Activated CD8-positive, alpha-beta T cell treated with anti-CD3 and anti-CD28 coated beads, Interleukin-2, amount 10 ng/mL, durations not matched to agents 7 days and 5 days (primary cell): ENCODE measurements around the gene CACNB2. TPM values are rescaled to one million over a fixed set of nuclear protein-coding genes. Genes with fewer than 3 reads are reported as not detected.
"Not testable (repeated sequence)": the region's sequence is repeated elsewhere in the genome, so short reads cannot be mapped to it uniquely, and the experiment has no call there.

Experiments used
- ATAC-seq: fragments of 150-1000 bp; cut with Tn5 transposase; one replicate; pipeline ENCODE4 v1.10.0; 2021; ENCODE audit warnings: moderate library complexity
- CTCF ChIA-PET: fragments of 350-600 bp; sonication (Branson Sonifier 250); formaldehyde crosslinking; loops from one replicate; lab custom pipeline; 2021; ENCODE audit warnings: antibody characterized with exemption; lab: Charles Lee
- POLR2A ChIA-PET: fragments of 350-600 bp; sonication (Branson Sonifier 250); formaldehyde crosslinking; loops from one replicate; lab custom pipeline; 2021; ENCODE audit warnings: antibody characterized with exemption; lab: Charles Lee
- DNase-seq: peaks from one replicate; pipeline ENCODE4 v3.0.0-alpha.2; 2020
- H3K27ac Mint-ChIP-seq: one replicate; pipeline ENCODE4 v1.8.0; 2021; ENCODE audit warnings: mild to moderate bottlenecking, mixed read lengths
- H3K27me3 Mint-ChIP-seq: one replicate; pipeline ENCODE4 v1.8.0; 2021; ENCODE audit warnings: low read depth, mixed read lengths
- H3K36me3 Mint-ChIP-seq: one replicate; pipeline ENCODE4 v1.8.0; 2021; ENCODE audit warnings: low read depth, mixed read lengths
- H3K4me1 Mint-ChIP-seq: one replicate; pipeline ENCODE4 v1.8.0; 2021; ENCODE audit warnings: low read depth, mixed read lengths
- H3K4me3 Mint-ChIP-seq: one replicate; pipeline ENCODE4 v1.8.0; 2021; ENCODE audit warnings: mild to moderate bottlenecking, mixed read lengths
- H3K9me3 Mint-ChIP-seq: one replicate; pipeline ENCODE4 v1.8.0; 2022; ENCODE audit warnings: mixed read lengths; ENCODE audit not compliant: insufficient read depth
- total RNA-seq, 2 experiments: library from RNA; stranded (reverse); gene quantifications; one replicate each; pipeline ENCODE4 v1.2.3, GENCODE V29; 2021

CACNB2 gene
- total RNA-seq, 2 experiments from 2014 or later, result not detected

- H3K27me3 Mint-ChIP-seq, result peaks cover 3% of the 10 kb centered on the region
- POLR2A ChIA-PET, result no interaction called here
- CTCF ChIA-PET, result interaction anchor here (0.7 kb wide), 1 partner anchor 192 kb away, joined by 4 read pairs; no protein-coding TSS in a partner anchor
- no peaks in the 10 kb centered on the region for H3K4me1 Mint-ChIP-seq
- H3K9me3 Mint-ChIP-seq, result no peaks in the 10 kb centered on the region
- DNase-seq, result no peak
- H3K4me3 Mint-ChIP-seq, result no peak overlapping the region
- no peak overlapping the region for H3K27ac Mint-ChIP-seq
- ATAC-seq, result no peak
- no peaks in the 10 kb centered on the region for H3K36me3 Mint-ChIP-seq
Measured at GRCh38 chr10:18429335-18429734, 289.1 kb downstream of the CACNB2 start.

GRCh38 chr10:18436902-18437301 is 296.7 kb downstream of the CACNB2 start:
- H3K27ac Mint-ChIP-seq, result no peak overlapping the region
- no peaks in the 10 kb centered on the region for H3K9me3 Mint-ChIP-seq
- DNase-seq, result no peak
- no peaks in the 10 kb centered on the region for H3K4me1 Mint-ChIP-seq
- POLR2A ChIA-PET, result no interaction called here
- CTCF ChIA-PET, result no interaction called here
- H3K4me3 Mint-ChIP-seq, result no peak overlapping the region
- no peaks in the 10 kb centered on the region for H3K36me3 Mint-ChIP-seq
- no peaks in the 10 kb centered on the region for H3K27me3 Mint-ChIP-seq
- no peak for ATAC-seq

- ATAC-seq, result no peak
- DNase-seq, result no peak
- H3K9me3 Mint-ChIP-seq, result no peaks in the 10 kb centered on the region
- POLR2A ChIA-PET, result no interaction called here
- H3K27ac Mint-ChIP-seq, result no peak overlapping the region
- no peaks in the 10 kb centered on the region for H3K36me3 Mint-ChIP-seq
- no peaks in the 10 kb centered on the region for H3K27me3 Mint-ChIP-seq
- CTCF ChIA-PET, result no interaction called here
- H3K4me3 Mint-ChIP-seq, result no peak overlapping the region
- no peaks in the 10 kb centered on the region for H3K4me1 Mint-ChIP-seq
Measured at GRCh38 chr10:18437486-18437885, 297.3 kb downstream of the CACNB2 start.

GRCh38 chr10:18438361-18439126 is 298.3 kb downstream of the CACNB2 start:
- no peaks in the 10 kb centered on the region for H3K4me1 Mint-ChIP-seq
- no peaks in the 10 kb centered on the region for H3K36me3 Mint-ChIP-seq
- no peak overlapping the region for H3K27ac Mint-ChIP-seq
- no peak overlapping the region for H3K4me3 Mint-ChIP-seq
- H3K27me3 Mint-ChIP-seq, result no peaks in the 10 kb centered on the region
- no peak for ATAC-seq
- CTCF ChIA-PET, result no interaction called here
- H3K9me3 Mint-ChIP-seq, result no peaks in the 10 kb centered on the region
- POLR2A ChIA-PET, result no interaction called here
- no peak for DNase-seq

GRCh38 chr10:18439601-18440000 is 299.4 kb downstream of the CACNB2 start:
- no peak for ATAC-seq
- no peaks in the 10 kb centered on the region for H3K36me3 Mint-ChIP-seq
- CTCF ChIA-PET, result no interaction called here
- no peaks in the 10 kb centered on the region for H3K4me1 Mint-ChIP-seq
- no peak for DNase-seq
- no peak overlapping the region for H3K4me3 Mint-ChIP-seq
- H3K27me3 Mint-ChIP-seq, result no peaks in the 10 kb centered on the region
- no peak overlapping the region for H3K27ac Mint-ChIP-seq
- POLR2A ChIA-PET, result no interaction called here
- no peaks in the 10 kb centered on the region for H3K9me3 Mint-ChIP-seq

- H3K27me3 Mint-ChIP-seq, POLR2A ChIA-PET, ATAC-seq, H3K27ac Mint-ChIP-seq, CTCF ChIA-PET, H3K36me3 Mint-ChIP-seq, H3K4me1 Mint-ChIP-seq, DNase-seq, H3K9me3 Mint-ChIP-seq, H3K4me3 Mint-ChIP-seq: not testable (repeated sequence)
Measured at GRCh38 chr10:18445635-18446034, 305.4 kb downstream of the CACNB2 start.

- H3K9me3 Mint-ChIP-seq, result no peaks in the 10 kb centered on the region
- no peaks in the 10 kb centered on the region for H3K27me3 Mint-ChIP-seq
- H3K4me3 Mint-ChIP-seq, result no peak overlapping the region
- ChIA-PET CTCF (no interaction called here), POLR2A (no interaction called here)
- H3K36me3 Mint-ChIP-seq, result no peaks in the 10 kb centered on the region
- ATAC-seq (no peak), DNase-seq (no peak)
- H3K4me1 Mint-ChIP-seq, result no peaks in the 10 kb centered on the region
- H3K27ac Mint-ChIP-seq, result no peak overlapping the region
Measured at GRCh38 chr10:18446205-18446604, 306.0 kb downstream of the CACNB2 start.

- Mint-ChIP-seq H3K36me3 (no peaks in the 10 kb centered on the region), H3K4me1 (no peaks in the 10 kb centered on the region), H3K27ac (no peak overlapping the region), H3K4me3 (no peak overlapping the region), H3K9me3 (no peaks in the 10 kb centered on the region), H3K27me3 (no peaks in the 10 kb centered on the region)
- ChIA-PET CTCF (no interaction called here), POLR2A (no interaction called here)
- no peak for ATAC-seq
- DNase-seq, result no peak
Measured at GRCh38 chr10:18449611-18450026, 309.4 kb downstream of the CACNB2 start.

GRCh38 chr10:18450298-18450697 is 310.1 kb downstream of the CACNB2 start:
- DNase-seq (no peak), ATAC-seq (no peak)
- no peak overlapping the region for H3K27ac Mint-ChIP-seq
- H3K4me1 Mint-ChIP-seq, result no peaks in the 10 kb centered on the region
- POLR2A ChIA-PET, result no interaction called here
- CTCF ChIA-PET, result no interaction called here
- H3K4me3 Mint-ChIP-seq, result no peak overlapping the region
- H3K9me3 Mint-ChIP-seq, result no peaks in the 10 kb centered on the region
- no peaks in the 10 kb centered on the region for H3K27me3 Mint-ChIP-seq
- no peaks in the 10 kb centered on the region for H3K36me3 Mint-ChIP-seq

GRCh38 chr10:18455086-18455884 is 315.1 kb downstream of the CACNB2 start:
- H3K36me3 Mint-ChIP-seq, result no peaks in the 10 kb centered on the region
- no peaks in the 10 kb centered on the region for H3K9me3 Mint-ChIP-seq
- no peak for DNase-seq
- no peak overlapping the region for H3K4me3 Mint-ChIP-seq
- H3K4me1 Mint-ChIP-seq, result no peaks in the 10 kb centered on the region
- H3K27ac Mint-ChIP-seq, result no peak overlapping the region
- ChIA-PET POLR2A (no interaction called here), CTCF (no interaction called here)
- ATAC-seq, result no peak
- no peaks in the 10 kb centered on the region for H3K27me3 Mint-ChIP-seq

- Mint-ChIP-seq H3K9me3 (no peaks in the 10 kb centered on the region), H3K36me3 (no peaks in the 10 kb centered on the region), H3K4me3 (no peak overlapping the region), H3K27ac (no peak overlapping the region), H3K4me1 (no peaks in the 10 kb centered on the region), H3K27me3 (no peaks in the 10 kb centered on the region)
- ChIA-PET POLR2A (no interaction called here), CTCF (interaction anchor here (0.6 kb wide), 1 partner anchor 206 kb away, joined by 3 read pairs; no protein-coding TSS in a partner anchor)
- ATAC-seq (no peak), DNase-seq (no peak)
Measured at GRCh38 chr10:18456984-18457383, 316.8 kb downstream of the CACNB2 start.

GRCh38 chr10:18460032-18460431 is 319.8 kb downstream of the CACNB2 start:
- H3K4me1 Mint-ChIP-seq, result no peaks in the 10 kb centered on the region
- H3K27me3 Mint-ChIP-seq, result no peaks in the 10 kb centered on the region
- ChIA-PET POLR2A (no interaction called here), CTCF (no interaction called here)
- no peak for DNase-seq
- ATAC-seq, result no peak
- H3K9me3 Mint-ChIP-seq, result no peaks in the 10 kb centered on the region
- H3K4me3 Mint-ChIP-seq, result no peak overlapping the region
- no peaks in the 10 kb centered on the region for H3K36me3 Mint-ChIP-seq
- no peak overlapping the region for H3K27ac Mint-ChIP-seq
